ENCODE results near the gene CYP39A1. TPM values are rescaled to one million over a fixed set of nuclear protein-coding genes. Genes with fewer than 3 reads are reported as not detected.

Gene CYP39A1
- total and polyA plus RNA-seq, 2 experiments from 2014 or later = 1.5 to 3.5 TPM

DNA sequence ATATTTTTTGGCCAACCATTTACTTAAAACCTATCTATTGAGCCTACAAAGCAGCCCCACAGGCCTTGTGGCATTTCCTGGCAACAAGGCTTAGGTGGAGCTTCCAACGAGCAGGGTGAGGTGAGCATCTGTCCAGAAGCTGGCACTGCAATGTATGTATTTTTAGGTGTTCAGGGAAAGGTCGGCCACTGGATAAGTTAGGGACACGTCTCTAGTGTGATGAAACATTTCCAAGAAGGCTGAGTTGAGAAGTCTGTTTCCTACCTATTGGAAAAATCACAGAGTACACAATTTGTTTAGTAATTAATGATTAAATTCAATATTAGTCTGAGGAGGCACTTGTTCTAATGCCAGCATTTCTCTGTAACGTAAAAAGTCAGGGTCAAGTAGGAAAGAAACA, 143.6 kb downstream of the CYP39A1 start:
- no peak for ATAC-seq
- no peak overlapping the region for H3K4me3 ChIP-seq
- no peak overlapping the region for H3K4me2 ChIP-seq

More for the DNA sequence above, 143.6 kb downstream of the CYP39A1 start:
- H3K36me3 Mint-ChIP-seq (ENCODE audit: low read depth) = no peaks in the 10 kb centered on the region
- no peak overlapping the region for H3K4me3 Mint-ChIP-seq
- Histone ChIP-seq H3K27me3 (ENCODE audit: insufficient read depth) (no peaks in the 10 kb centered on the region), H3K36me3 (ENCODE audit: insufficient read depth) (no peaks in the 10 kb centered on the region), H3K79me2 (replicated peaks; ENCODE audit: insufficient read depth) (no peaks in the 10 kb centered on the region), H4K20me1 (replicated peaks; ENCODE audit: insufficient read depth) (no peaks in the 10 kb centered on the region), H3K4me1 (ENCODE audit: insufficient read depth) (no peaks in the 10 kb centered on the region), H3F3A (replicated peaks; ENCODE audit: low read depth) (no peaks in the 10 kb centered on the region), H3K9me2 (ENCODE audit: insufficient read depth) (no peaks in the 10 kb centered on the region), H3K27ac (ENCODE audit: low read depth) (no peak overlapping the region), H2AFZ (no peak overlapping the region)
- no peaks in the 10 kb centered on the region for H3K9me3 Mint-ChIP-seq
- no peak for DNase-seq (ENCODE audit: low spot score)
- H3K27ac Mint-ChIP-seq = no peak overlapping the region
- H3K4me1 Mint-ChIP-seq = no peaks in the 10 kb centered on the region
- TF ChIP-seq ZNF114 (CRISPR knock-in tag; IDR thresholded peaks at IDR 0.05) = no peak
- no peak for TF ChIP-seq JUNB (IDR thresholded peaks at IDR 0.05; ENCODE audit: unreplicated experiment)
- no peak for TF ChIP-seq NANOG (IDR thresholded peaks at IDR 0.05; ENCODE audit: borderline replicate concordance)
- no peak for TF ChIP-seq POLR2AphosphoS5 (IDR thresholded peaks at IDR 0.05; ENCODE audit: low read depth)
- TF ChIP-seq CREB1 (CRISPR knock-in tag; IDR thresholded peaks at IDR 0.05; ENCODE audit: low read depth) = no peak
- TF ChIP-seq ZNF331 (CRISPR knock-in tag; IDR thresholded peaks at IDR 0.05; ENCODE audit: low read depth) = no peak
- no peak for TF ChIP-seq STAT1 (IDR thresholded peaks at IDR 0.05; ENCODE audit: unreplicated experiment)
- TF ChIP-seq, protein P1, sequence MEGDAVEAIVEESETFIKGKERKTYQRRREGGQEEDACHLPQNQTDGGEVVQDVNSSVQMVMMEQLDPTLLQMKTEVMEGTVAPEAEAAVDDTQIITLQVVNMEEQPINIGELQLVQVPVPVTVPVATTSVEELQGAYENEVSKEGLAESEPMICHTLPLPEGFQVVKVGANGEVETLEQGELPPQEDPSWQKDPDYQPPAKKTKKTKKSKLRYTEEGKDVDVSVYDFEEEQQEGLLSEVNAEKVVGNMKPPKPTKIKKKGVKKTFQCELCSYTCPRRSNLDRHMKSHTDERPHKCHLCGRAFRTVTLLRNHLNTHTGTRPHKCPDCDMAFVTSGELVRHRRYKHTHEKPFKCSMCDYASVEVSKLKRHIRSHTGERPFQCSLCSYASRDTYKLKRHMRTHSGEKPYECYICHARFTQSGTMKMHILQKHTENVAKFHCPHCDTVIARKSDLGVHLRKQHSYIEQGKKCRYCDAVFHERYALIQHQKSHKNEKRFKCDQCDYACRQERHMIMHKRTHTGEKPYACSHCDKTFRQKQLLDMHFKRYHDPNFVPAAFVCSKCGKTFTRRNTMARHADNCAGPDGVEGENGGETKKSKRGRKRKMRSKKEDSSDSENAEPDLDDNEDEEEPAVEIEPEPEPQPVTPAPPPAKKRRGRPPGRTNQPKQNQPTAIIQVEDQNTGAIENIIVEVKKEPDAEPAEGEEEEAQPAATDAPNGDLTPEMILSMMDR (conservative IDR thresholded peaks at IDR 0.05; ENCODE audit: low read depth in 2 of 2) = no peak
- TF ChIP-seq, protein P2, sequence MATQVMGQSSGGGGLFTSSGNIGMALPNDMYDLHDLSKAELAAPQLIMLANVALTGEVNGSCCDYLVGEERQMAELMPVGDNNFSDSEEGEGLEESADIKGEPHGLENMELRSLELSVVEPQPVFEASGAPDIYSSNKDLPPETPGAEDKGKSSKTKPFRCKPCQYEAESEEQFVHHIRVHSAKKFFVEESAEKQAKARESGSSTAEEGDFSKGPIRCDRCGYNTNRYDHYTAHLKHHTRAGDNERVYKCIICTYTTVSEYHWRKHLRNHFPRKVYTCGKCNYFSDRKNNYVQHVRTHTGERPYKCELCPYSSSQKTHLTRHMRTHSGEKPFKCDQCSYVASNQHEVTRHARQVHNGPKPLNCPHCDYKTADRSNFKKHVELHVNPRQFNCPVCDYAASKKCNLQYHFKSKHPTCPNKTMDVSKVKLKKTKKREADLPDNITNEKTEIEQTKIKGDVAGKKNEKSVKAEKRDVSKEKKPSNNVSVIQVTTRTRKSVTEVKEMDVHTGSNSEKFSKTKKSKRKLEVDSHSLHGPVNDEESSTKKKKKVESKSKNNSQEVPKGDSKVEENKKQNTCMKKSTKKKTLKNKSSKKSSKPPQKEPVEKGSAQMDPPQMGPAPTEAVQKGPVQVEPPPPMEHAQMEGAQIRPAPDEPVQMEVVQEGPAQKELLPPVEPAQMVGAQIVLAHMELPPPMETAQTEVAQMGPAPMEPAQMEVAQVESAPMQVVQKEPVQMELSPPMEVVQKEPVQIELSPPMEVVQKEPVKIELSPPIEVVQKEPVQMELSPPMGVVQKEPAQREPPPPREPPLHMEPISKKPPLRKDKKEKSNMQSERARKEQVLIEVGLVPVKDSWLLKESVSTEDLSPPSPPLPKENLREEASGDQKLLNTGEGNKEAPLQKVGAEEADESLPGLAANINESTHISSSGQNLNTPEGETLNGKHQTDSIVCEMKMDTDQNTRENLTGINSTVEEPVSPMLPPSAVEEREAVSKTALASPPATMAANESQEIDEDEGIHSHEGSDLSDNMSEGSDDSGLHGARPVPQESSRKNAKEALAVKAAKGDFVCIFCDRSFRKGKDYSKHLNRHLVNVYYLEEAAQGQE (IDR thresholded peaks at IDR 0.05; ENCODE audit: unreplicated experiment) = no peak
- TF ChIP-seq EZH2 (IDR thresholded peaks at IDR 0.05; ENCODE audit: low read depth, unreplicated experiment) = no peak
- TF ChIP-seq EZH2phosphoT487 (IDR thresholded peaks at IDR 0.05; ENCODE audit: unreplicated experiment) = no peak
- no peak for TF ChIP-seq ZNF462 (CRISPR knock-in tag; IDR thresholded peaks at IDR 0.05)
- TF ChIP-seq ETS1 (IDR thresholded peaks at IDR 0.05) = no peak
- no peaks in the 10 kb centered on the region for H3K27me3 Mint-ChIP-seq (ENCODE audit: insufficient read depth, low read depth, poor library complexity)
